Adrenal gland (tissue), 12 donors: ENCODE results near the gene HADHB. TPM values are rescaled to one million over a fixed set of nuclear protein-coding genes. Genes with fewer than 3 reads are reported as not detected.

Source experiments
- DNase-seq, 7 donors: peaks; one replicate each; pipeline ENCODE4 v3.0.0-alpha.2; 2019 to 2020
- H3K27ac ChIP-seq, 5 donors: fragments of 200-600 bp; sonication (generic) in 4 of 5; 1 replicate in 3 of 5; 2 replicates in 2 of 5; pipeline versions ENCODE4 v1.5.1 to v1.8.0; 2016 to 2020; ENCODE audit warnings: mild to moderate bottlenecking in 1 of 5
- H3K27me3 ChIP-seq: fragments of 200-600 bp; 2 replicates; pipeline ENCODE4 v1.8.0; 2021
- H3K36me3 ChIP-seq, 2 donors: fragments of 200-600 bp; replicated peaks in 1 of 2; 1 replicate in 1 of 2; 2 replicates in 1 of 2; pipeline versions ENCODE4 v1.5.1 to v1.8.0; 2018 to 2022
- H3K4me1 ChIP-seq, 2 donors: fragments of 200-600 bp; replicated peaks in 1 of 2; 1 replicate in 1 of 2; 2 replicates in 1 of 2; pipeline versions ENCODE4 v1.5.1 to v1.8.0; 2018 to 2021
- H3K4me3 ChIP-seq, 4 donors: fragments of 200-600 bp; sonication (generic) in 3 of 4; one replicate each; pipeline ENCODE4 v1.5.1; 2016 to 2018
- H3K9me3 ChIP-seq, 3 donors: fragments of 200-600 bp; sonication (generic) in 1 of 3; replicated peaks in 1 of 3; 1 replicate in 2 of 3; 2 replicates in 1 of 3; pipeline versions ENCODE4 v1.5.1 to v1.8.0; 2016 to 2021
- CTCF ChIP-seq, 6 experiments: fragments of 450-650 bp in 4 of 6; fragments of 200-600 bp in 2 of 6; sonication (generic) in 1 of 6; IDR thresholded peaks; 1 replicate in 5 of 6; 2 replicates in 1 of 6; pipeline versions ENCODE4 v1.5.1 to v1.8.0; 2016 to 2021; ENCODE audit warnings: antibody characterized with exemption in 6 of 6, mild to moderate bottlenecking in 2 of 6, moderate library complexity in 1 of 6
- POLR2A ChIP-seq, 2 donors: fragments of 450-650 bp; IDR thresholded peaks; one replicate each; pipeline ENCODE4 v1.6.1; 2017; ENCODE audit warnings: antibody characterized with exemption in 2 of 2, mild to moderate bottlenecking in 2 of 2, moderate library complexity in 1 of 2
- WGBS, 4 donors: extraction: QIAGEN DNeasy Blood & Tissue Kit in 2 of 4; methylation state at CpG; one replicate each; pipeline versions ENCODE4 v1.1.5 to v1.1.7; 2013 to 2017; 5-methylcytosine and 5-hydroxymethylcytosine counted together
- intact Hi-C, 2 donors: fragments of 100-400 bp; cut with DNase I; formaldehyde crosslinking; loops; one replicate each; pipeline versions ENCODE4 v1.14.1 to v1.15.0; 2022 to 2023
- polyA plus RNA-seq, 3 donors: library from polyadenylated mRNA; stranded (reverse); fragments of 200-250 nt in 2 of 3; fragments of 350-450 nt in 1 of 3; fragmentation: Illumina TruSeq in 1 of 3; extraction: RNeasy Lipid Tissue Mini Kit (QIAGEN cat#74804) in 1 of 3; gene quantifications; one replicate each; pipeline ENCODE4 v1.2.3, GENCODE V29; 2013 to 2014
- total RNA-seq, 9 donors: library from RNA; depleted of rRNA in 4 of 9; stranded (reverse); fragments of >200 nt in 4 of 9; fragments of 120-200 nt in 1 of 9; fragmentation: NEBNext Ultra II Directional in 1 of 9; extraction: Animal tissue kit (Norgen Biotek cat#: 25700) in 1 of 9; gene quantifications; one replicate each; pipeline versions ENCODE4 v1.1.0 to v1.2.4, GENCODE V29; 2013 to 2023
- donor health status: healthy with polysubstance abuse.
- donor health status: Bipolar disorder and iron deficiency.
- donor health status: DM: yes; HTN: yes; CAD: no.
- donor health status: DM: no; HTN: no; CAD: no.
- donor health status: DM: no; HTN: no; CAD: no.
- donor health status: DM: yes; HTN: yes; CAD: no.

The HADHB gene
- total and polyA plus RNA-seq, 12 donors: 69.6 to 496 (median 364) TPM

GRCh38 chr2:26212011-26212410 is 32.7 kb upstream of the HADHB start:
- no peak overlapping the region for H3K27ac ChIP-seq
- intact Hi-C loops: no loop called here
- 92 to 98% (median 96%) methylated on average over 5 of the region's 5 CpGs for WGBS, 4 donors
- no peak overlapping the region for H3K4me3 ChIP-seq
- no peaks in the 10 kb centered on the region for H3K9me3 ChIP-seq
- peaks cover 0 to 74% of the 10 kb centered on the region in 2 donors for H3K36me3 ChIP-seq
- H3K27me3 ChIP-seq: no peaks in the 10 kb centered on the region
- no peaks in the 10 kb centered on the region for H3K4me1 ChIP-seq
- TF ChIP-seq CTCF (IDR thresholded peaks at IDR 0.05) (no peak), POLR2A (IDR thresholded peaks at IDR 0.05) (no peak)
- DNase-seq: no peak

GRCh38 chr2:26214759-26215158 is 30.0 kb upstream of the HADHB start:
- Histone ChIP-seq H3K27ac (no peak overlapping the region), H3K4me3 (no peak overlapping the region), H3K36me3 (peaks cover 0 to 61% of the 10 kb centered on the region in 2 donors), H3K9me3 (no peaks in the 10 kb centered on the region), H3K4me1 (no peaks in the 10 kb centered on the region), H3K27me3 (no peaks in the 10 kb centered on the region)
- TF ChIP-seq POLR2A (IDR thresholded peaks at IDR 0.05) (no peak), CTCF (IDR thresholded peaks at IDR 0.05) (no peak)
- WGBS, 4 donors: 89 to 100% (median 95%) methylated on average over 1 of the region's 1 CpG
- no peak for DNase-seq
- intact Hi-C loops: no loop called here

- 96 to 100% (median 100%) methylated on average over 1 of the region's 1 CpG for WGBS, 4 donors
- DNase-seq: no peak
- intact Hi-C loops: no loop called here
- no peak overlapping the region for H3K27ac ChIP-seq
- H3K4me3 ChIP-seq: no peak overlapping the region
- no peaks in the 10 kb centered on the region for H3K27me3 ChIP-seq
- H3K36me3 ChIP-seq: peaks cover 0 to 56% of the 10 kb centered on the region in 2 donors
- no peaks in the 10 kb centered on the region for H3K9me3 ChIP-seq
- TF ChIP-seq POLR2A (IDR thresholded peaks at IDR 0.05) (no peak), CTCF (IDR thresholded peaks at IDR 0.05) (no peak)
- no peaks in the 10 kb centered on the region for H3K4me1 ChIP-seq
These were observed 28.9 kb upstream of the HADHB start for GRCh38 chr2:26215833-26216232.

- no peak for TF ChIP-seq CTCF (IDR thresholded peaks at IDR 0.05)
- TF ChIP-seq POLR2A (IDR thresholded peaks at IDR 0.05): no peak
- Histone ChIP-seq H3K36me3 (peaks cover 0 to 50% of the 10 kb centered on the region in 2 donors), H3K27me3 (no peaks in the 10 kb centered on the region), H3K27ac (no peak overlapping the region), H3K9me3 (no peaks in the 10 kb centered on the region), H3K4me3 (no peak overlapping the region), H3K4me1 (no peaks in the 10 kb centered on the region)
- intact Hi-C loops: no loop called here
- no peak for DNase-seq
- whole genome bisulfite sequencing, 4 donors: 96 to 98% (median 96%) methylated on average over 4 of the region's 4 CpGs
These were observed 28.2 kb upstream of the HADHB start for GRCh38 chr2:26216587-26216986.
